Measurements from ENCODE around the gene CPZ.

The CPZ gene

DNA sequence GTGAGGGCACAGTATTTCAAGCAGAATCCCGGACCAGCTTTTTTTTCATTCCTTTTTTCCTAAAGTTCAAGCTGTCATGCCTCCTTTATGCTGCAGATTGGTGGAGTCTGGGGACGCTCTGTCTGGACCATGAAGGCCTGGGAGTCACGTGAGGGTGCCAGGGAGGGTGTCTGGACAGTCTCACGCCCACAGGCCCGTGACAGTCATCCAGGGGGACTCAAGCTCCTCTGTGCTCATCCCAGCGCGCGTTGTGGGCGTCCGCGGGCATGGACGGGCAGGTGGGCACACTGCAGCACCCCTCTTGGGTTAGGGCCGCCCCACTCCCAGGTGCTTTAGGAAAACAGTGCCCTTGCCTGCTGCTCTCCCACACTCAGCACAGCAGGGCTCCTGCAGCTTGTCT, 4.8 kb downstream of the CPZ start:
- no peak overlapping the region for H2AFZ ChIP-seq (ENCODE audit: low read length, unreplicated experiment)
- no peak overlapping the region for H3K27ac ChIP-seq (ENCODE audit: low read depth, low read length)
- peaks cover 17% of the 10 kb centered on the region for H3K27me3 ChIP-seq (ENCODE audit: insufficient read depth, low read length)
- no peaks in the 10 kb centered on the region for H3K79me2 ChIP-seq (ENCODE audit: control insufficient read depth, insufficient read depth, low read length, unreplicated experiment)
- no peak overlapping the region for H3K4me3 ChIP-seq (ENCODE audit: low read depth, low read length)
- peaks cover 7% of the 10 kb centered on the region for H3K4me1 ChIP-seq (ENCODE audit: control insufficient read depth, insufficient read depth, low read length, unreplicated experiment)
- no peaks in the 10 kb centered on the region for H3K36me3 ChIP-seq (ENCODE audit: insufficient read depth, low read length)

DNA sequence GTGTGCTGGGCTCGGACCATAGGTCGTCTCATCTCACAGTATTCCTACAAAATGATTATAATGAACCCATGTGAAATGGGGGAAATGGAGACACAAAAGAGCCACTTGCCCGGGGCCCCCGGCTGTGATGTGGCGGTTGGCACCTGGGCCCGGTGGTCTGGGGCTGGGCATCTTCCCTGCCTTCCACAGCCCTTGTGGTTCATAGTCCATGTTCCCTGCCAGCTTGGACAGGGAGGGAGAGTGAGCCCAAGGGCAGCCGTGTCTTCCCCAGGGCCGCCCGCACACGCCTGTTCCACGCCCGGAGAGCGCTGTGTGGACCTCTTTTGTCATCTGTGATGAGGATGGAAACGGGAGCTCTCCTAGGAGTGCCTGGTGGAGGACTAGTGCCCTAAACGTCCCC, 5.2 kb downstream of the CPZ start:
- Histone ChIP-seq H3K27me3 (ENCODE audit: insufficient read depth, low read length) (peaks cover 12% of the 10 kb centered on the region), H3K36me3 (ENCODE audit: insufficient read depth, low read length) (no peaks in the 10 kb centered on the region), H2AFZ (ENCODE audit: low read length, unreplicated experiment) (no peak overlapping the region), H3K79me2 (ENCODE audit: control insufficient read depth, insufficient read depth, low read length, unreplicated experiment) (no peaks in the 10 kb centered on the region), H3K4me1 (ENCODE audit: control insufficient read depth, insufficient read depth, low read length, unreplicated experiment) (peaks cover 6% of the 10 kb centered on the region), H3K27ac (ENCODE audit: low read depth, low read length) (no peak overlapping the region), H3K4me3 (ENCODE audit: low read depth, low read length) (no peak overlapping the region)

DNA sequence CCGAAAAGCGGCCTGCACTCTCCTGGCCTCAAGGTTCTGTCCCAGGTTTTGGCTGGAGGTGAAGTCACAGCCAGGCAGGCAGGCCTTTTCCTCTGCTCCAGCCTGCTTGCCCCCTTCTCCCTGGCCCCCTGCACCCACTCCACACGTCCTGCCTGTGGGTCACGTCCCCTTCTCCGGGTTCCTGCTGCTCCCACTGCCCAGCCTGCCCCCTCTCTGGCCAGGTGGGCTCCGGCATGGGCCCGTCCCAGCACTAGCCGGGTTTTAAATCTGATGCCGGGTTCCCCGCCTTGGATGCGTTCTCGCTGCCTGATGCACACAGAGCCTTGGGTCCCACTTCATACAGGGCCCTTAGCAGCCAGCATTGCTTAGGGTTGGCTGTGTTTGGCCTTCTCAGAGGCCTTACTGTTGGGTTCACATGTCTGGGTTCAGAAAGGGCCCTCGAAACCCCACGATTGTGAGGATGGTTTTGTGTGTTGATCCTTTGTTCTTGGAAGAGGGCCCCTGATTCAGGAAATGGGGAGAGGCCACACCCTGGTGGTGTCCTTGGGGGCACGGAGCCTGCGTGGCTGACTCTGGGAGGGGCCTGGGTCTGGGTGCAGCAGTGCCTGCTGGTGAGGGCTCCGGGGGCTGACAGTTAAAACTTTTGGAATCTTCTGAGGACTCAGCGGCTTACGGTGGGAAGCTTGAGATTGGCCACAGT, 6.0 kb downstream of the CPZ start:
- peaks cover 5% of the 10 kb centered on the region for H3K27me3 ChIP-seq (ENCODE audit: insufficient read depth, low read length)

DNA sequence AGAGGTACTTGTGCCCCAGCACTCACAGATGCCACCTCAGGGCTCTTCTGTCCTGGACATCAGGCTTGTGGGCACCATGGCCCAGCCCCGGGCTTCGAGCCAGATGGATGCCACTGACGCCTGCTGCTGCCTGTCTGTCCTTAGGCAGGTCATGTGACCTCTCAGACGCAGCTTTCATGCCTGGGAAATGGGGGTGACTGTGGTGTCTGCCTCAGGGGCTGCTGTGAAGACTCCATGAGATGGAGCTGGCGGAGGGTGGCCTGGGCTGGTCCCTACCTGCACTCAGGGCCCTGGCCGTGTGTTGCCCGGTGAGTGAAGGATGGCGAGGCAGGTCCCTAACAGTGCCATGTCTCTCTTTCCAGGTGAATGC, 6.5 kb downstream of the CPZ start:
- Histone ChIP-seq H3K27me3 (ENCODE audit: insufficient read depth, low read length) (no peaks in the 10 kb centered on the region), H3K79me2 (ENCODE audit: control insufficient read depth, insufficient read depth, low read length, unreplicated experiment) (no peaks in the 10 kb centered on the region), H3K36me3 (ENCODE audit: insufficient read depth, low read length) (no peaks in the 10 kb centered on the region), H2AFZ (ENCODE audit: low read length, unreplicated experiment) (no peak overlapping the region), H3K27ac (ENCODE audit: low read depth, low read length) (no peak overlapping the region), H3K4me3 (ENCODE audit: low read depth, low read length) (no peak overlapping the region), H3K4me1 (ENCODE audit: control insufficient read depth, insufficient read depth, low read length, unreplicated experiment) (no peaks in the 10 kb centered on the region)

More for the DNA sequence above, 6.0 kb downstream of the CPZ start:
- no peaks in the 10 kb centered on the region for H3K4me1 ChIP-seq (ENCODE audit: control insufficient read depth, insufficient read depth, low read length, unreplicated experiment)
- H3K27ac ChIP-seq (ENCODE audit: low read depth, low read length), result no peak overlapping the region
- H2AFZ ChIP-seq (ENCODE audit: low read length, unreplicated experiment), result no peak overlapping the region
- no peaks in the 10 kb centered on the region for H3K79me2 ChIP-seq (ENCODE audit: control insufficient read depth, insufficient read depth, low read length, unreplicated experiment)
- no peak overlapping the region for H3K4me3 ChIP-seq (ENCODE audit: low read depth, low read length)
- H3K36me3 ChIP-seq (ENCODE audit: insufficient read depth, low read length), result no peaks in the 10 kb centered on the region

DNA sequence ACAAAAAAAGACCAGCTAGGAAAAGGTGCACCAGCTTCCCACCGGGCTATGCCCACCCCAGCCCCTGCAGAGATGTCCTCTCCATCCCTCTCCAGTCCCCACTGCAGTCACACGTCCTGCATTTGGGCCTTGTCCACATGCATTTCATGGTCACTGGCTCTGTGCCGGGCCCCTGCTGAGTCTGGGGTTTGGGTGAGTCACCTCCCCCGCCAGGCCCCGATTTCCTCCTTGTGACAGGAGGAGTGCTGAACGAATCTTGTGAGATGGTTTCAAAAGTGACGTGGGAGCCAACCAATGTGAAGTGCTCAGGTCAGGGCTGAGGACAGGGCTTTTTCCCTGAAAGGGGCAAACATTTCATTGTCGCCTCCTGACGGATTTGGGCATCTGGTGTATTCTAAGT, 7.1 kb downstream of the CPZ start:
- Histone ChIP-seq H3K4me1 (ENCODE audit: control insufficient read depth, insufficient read depth, low read length, unreplicated experiment) (no peaks in the 10 kb centered on the region), H2AFZ (ENCODE audit: low read length, unreplicated experiment) (no peak overlapping the region)

DNA sequence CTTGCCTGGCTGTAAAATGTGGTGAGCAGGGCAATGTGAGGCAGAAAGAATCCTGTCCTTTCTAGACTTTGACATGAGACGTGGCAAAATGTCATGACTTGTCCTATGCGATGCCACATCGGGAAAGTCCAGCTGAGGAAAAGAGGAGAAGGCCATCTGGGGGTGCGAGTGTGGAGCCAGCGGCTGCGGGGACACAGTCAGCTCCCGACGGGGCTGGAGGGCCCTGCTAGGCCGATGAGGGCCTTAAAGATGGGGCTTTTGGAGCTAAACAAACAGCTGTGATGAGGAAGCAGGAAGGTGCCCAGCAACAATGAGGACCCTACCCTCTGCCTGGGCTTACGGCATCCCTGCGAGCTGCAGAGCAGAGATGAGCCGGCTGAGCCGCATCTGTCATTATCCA, 7.7 kb downstream of the CPZ start:
- Histone ChIP-seq H3K4me1 (ENCODE audit: control insufficient read depth, insufficient read depth, low read length, unreplicated experiment) (no peaks in the 10 kb centered on the region), H2AFZ (ENCODE audit: low read length, unreplicated experiment) (no peak overlapping the region), H3K4me3 (ENCODE audit: low read depth, low read length) (no peak overlapping the region), H3K27ac (ENCODE audit: low read depth, low read length) (no peak overlapping the region), H3K27me3 (ENCODE audit: insufficient read depth, low read length) (no peaks in the 10 kb centered on the region), H3K79me2 (ENCODE audit: control insufficient read depth, insufficient read depth, low read length, unreplicated experiment) (no peaks in the 10 kb centered on the region), H3K36me3 (ENCODE audit: insufficient read depth, low read length) (no peaks in the 10 kb centered on the region)

More for the DNA sequence above, 7.1 kb downstream of the CPZ start:
- H3K4me3 ChIP-seq (ENCODE audit: low read depth, low read length), result no peak overlapping the region
- H3K27ac ChIP-seq (ENCODE audit: low read depth, low read length), result no peak overlapping the region
- no peaks in the 10 kb centered on the region for H3K79me2 ChIP-seq (ENCODE audit: control insufficient read depth, insufficient read depth, low read length, unreplicated experiment)
- no peaks in the 10 kb centered on the region for H3K27me3 ChIP-seq (ENCODE audit: insufficient read depth, low read length)
- no peaks in the 10 kb centered on the region for H3K36me3 ChIP-seq (ENCODE audit: insufficient read depth, low read length)

DNA sequence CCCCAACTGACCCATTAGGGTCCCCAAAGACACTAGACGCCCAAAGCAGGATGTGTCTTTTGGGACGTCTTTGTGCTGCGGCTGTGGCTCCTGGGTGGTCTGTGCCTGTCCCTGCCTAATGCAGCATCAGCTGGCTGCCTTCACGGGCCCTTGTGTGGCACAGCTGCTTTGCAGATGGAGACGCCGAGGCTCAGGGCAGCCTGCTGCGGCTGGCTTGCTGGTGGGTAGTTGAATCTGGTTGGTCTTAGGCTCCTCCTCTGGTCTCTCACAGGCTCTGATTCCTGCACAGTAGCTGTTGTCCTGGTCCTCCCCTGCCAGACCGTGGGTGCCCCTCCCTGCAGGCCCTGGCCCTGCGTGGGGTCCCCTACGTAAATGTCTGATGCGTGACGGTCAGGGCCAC, 8.1 kb downstream of the CPZ start:
- Histone ChIP-seq H3K4me3 (ENCODE audit: low read depth, low read length) (no peak overlapping the region), H3K4me1 (ENCODE audit: control insufficient read depth, insufficient read depth, low read length, unreplicated experiment) (no peaks in the 10 kb centered on the region), H3K79me2 (ENCODE audit: control insufficient read depth, insufficient read depth, low read length, unreplicated experiment) (no peaks in the 10 kb centered on the region), H3K27ac (ENCODE audit: low read depth, low read length) (no peak overlapping the region), H3K27me3 (ENCODE audit: insufficient read depth, low read length) (no peaks in the 10 kb centered on the region), H3K36me3 (ENCODE audit: insufficient read depth, low read length) (no peaks in the 10 kb centered on the region), H2AFZ (ENCODE audit: low read length, unreplicated experiment) (no peak overlapping the region)

DNA sequence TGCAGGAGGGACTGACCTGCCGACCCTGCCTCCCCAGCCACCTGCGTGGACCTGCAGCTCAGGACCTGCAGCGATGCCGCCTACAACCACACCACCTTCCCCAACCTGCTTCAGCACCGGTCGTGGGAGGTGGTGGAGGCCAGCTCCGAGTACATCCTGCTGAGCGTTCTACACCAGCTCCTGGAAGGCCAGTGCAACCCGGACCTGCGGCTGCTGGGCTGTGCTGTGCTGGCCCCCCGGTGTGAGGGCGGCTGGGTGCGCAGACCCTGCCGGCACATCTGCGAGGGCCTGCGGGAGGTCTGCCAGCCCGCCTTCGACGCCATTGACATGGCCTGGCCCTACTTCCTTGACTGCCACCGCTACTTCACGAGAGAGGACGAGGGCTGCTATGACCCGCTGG, 8.5 kb downstream of the CPZ start:
- Histone ChIP-seq H3K79me2 (ENCODE audit: control insufficient read depth, insufficient read depth, low read length, unreplicated experiment) (no peaks in the 10 kb centered on the region), H2AFZ (ENCODE audit: low read length, unreplicated experiment) (no peak overlapping the region), H3K4me1 (ENCODE audit: control insufficient read depth, insufficient read depth, low read length, unreplicated experiment) (no peaks in the 10 kb centered on the region), H3K27me3 (ENCODE audit: insufficient read depth, low read length) (no peaks in the 10 kb centered on the region), H3K36me3 (ENCODE audit: insufficient read depth, low read length) (no peaks in the 10 kb centered on the region), H3K4me3 (ENCODE audit: low read depth, low read length) (no peak overlapping the region), H3K27ac (ENCODE audit: low read depth, low read length) (no peak overlapping the region)

GRCh38 chr4:8601556-8601955, 9.0 kb downstream of the CPZ start:
- H2AFZ ChIP-seq (ENCODE audit: low read length, unreplicated experiment), result no peak overlapping the region
- no peak overlapping the region for H3K4me3 ChIP-seq (ENCODE audit: low read depth, low read length)
- no peaks in the 10 kb centered on the region for H3K79me2 ChIP-seq (ENCODE audit: control insufficient read depth, insufficient read depth, low read length, unreplicated experiment)
- no peaks in the 10 kb centered on the region for H3K27me3 ChIP-seq (ENCODE audit: insufficient read depth, low read length)
- H3K27ac ChIP-seq (ENCODE audit: low read depth, low read length), result no peak overlapping the region
- H3K36me3 ChIP-seq (ENCODE audit: insufficient read depth, low read length), result no peaks in the 10 kb centered on the region
- H3K4me1 ChIP-seq (ENCODE audit: control insufficient read depth, insufficient read depth, low read length, unreplicated experiment), result no peaks in the 10 kb centered on the region

DNA sequence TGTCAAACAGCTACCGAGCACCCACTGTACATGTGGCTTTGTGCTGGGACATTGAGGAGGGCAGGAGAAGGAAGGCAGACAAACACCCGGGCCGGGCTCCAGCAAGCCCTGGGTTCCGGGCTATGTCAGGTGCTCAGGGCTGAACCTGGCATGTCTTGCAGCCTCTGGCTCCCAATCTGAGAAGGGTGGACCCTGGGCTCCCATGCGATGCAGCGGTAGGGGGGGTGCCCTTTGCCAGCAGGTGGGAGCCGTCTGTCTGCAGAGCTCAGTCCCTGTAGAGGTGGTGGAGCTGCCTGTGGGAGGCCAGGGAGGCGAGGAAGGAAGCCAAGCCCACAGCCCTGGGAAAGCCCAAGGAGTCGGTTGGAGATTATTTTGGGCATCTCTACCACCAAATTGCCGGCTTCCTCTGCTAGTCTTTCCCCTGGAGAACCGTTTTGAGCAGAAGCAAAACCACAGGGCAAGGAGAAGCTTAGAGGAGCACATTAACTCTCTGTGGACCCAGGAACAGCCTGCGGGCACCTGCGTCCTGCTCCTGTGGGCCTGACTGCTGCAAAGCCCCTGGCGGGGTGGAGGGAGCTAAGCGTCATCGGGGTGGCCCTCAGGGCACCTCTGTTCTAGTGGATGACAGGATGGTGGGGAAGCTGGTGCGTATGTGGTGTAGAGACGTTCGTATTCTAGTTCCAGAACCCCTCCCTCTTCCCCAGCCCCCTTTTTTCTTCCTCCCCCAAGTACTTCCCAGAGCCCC, 10.3 kb downstream of the CPZ start:
- Histone ChIP-seq H3K27ac (ENCODE audit: low read depth, low read length) (no peak overlapping the region), H3K27me3 (ENCODE audit: insufficient read depth, low read length) (no peaks in the 10 kb centered on the region), H3K36me3 (ENCODE audit: insufficient read depth, low read length) (no peaks in the 10 kb centered on the region), H3K4me3 (ENCODE audit: low read depth, low read length) (no peak overlapping the region), H3K79me2 (ENCODE audit: control insufficient read depth, insufficient read depth, low read length, unreplicated experiment) (no peaks in the 10 kb centered on the region), H2AFZ (ENCODE audit: low read length, unreplicated experiment) (no peak overlapping the region), H3K4me1 (ENCODE audit: control insufficient read depth, insufficient read depth, low read length, unreplicated experiment) (no peaks in the 10 kb centered on the region)

DNA sequence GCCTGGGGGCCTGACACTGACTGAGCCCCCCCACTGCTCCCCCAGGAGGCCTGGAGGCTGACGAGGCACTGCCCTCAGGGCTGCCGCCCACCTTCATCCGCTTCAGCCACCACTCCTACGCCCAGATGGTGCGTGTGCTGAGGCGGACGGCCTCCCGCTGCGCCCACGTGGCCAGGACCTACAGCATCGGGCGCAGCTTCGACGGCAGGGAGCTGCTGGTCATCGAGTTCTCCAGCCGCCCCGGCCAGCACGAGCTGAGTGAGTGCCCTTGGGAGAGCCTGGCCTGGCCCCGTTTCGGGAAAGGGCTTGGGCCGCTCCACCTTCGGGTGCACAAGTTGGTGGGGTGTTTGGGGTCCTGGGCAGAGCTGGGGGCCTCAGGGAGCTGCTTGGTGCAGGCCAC, 11.4 kb downstream of the CPZ start:
- no peaks in the 10 kb centered on the region for H3K36me3 ChIP-seq (ENCODE audit: insufficient read depth, low read length)
- H3K4me3 ChIP-seq (ENCODE audit: low read depth, low read length), result no peak overlapping the region
- no peak overlapping the region for H3K27ac ChIP-seq (ENCODE audit: low read depth, low read length)
- no peaks in the 10 kb centered on the region for H3K4me1 ChIP-seq (ENCODE audit: control insufficient read depth, insufficient read depth, low read length, unreplicated experiment)
- H3K27me3 ChIP-seq (ENCODE audit: insufficient read depth, low read length), result no peaks in the 10 kb centered on the region
- H3K79me2 ChIP-seq (ENCODE audit: control insufficient read depth, insufficient read depth, low read length, unreplicated experiment), result no peaks in the 10 kb centered on the region
- no peak overlapping the region for H2AFZ ChIP-seq (ENCODE audit: low read length, unreplicated experiment)

Data from ACC112 (cell line).